A549 (cell line): ENCODE results near the gene TRIP13. TPM values are rescaled to one million over a fixed set of nuclear protein-coding genes. Genes with fewer than 3 reads are reported as not detected.

Source experiments
- ATAC-seq, 2 experiments: fragments of 200-7000 bp in 1 of 2; fragments of >200 bp in 1 of 2; cut with Nextera tagmentation in 1 of 2; cut with Tn5 transposase in 1 of 2; 3 replicates each; pipeline versions ENCODE4 v1.8.0 to v1.9.1; 2018 to 2020; ENCODE audit warnings: mild to moderate bottlenecking in 1 of 2, moderate library complexity in 1 of 2
- CTCF ChIA-PET: fragments of 300-600 bp; sonication (Branson Sonifier 250); formaldehyde crosslinking; extraction: SDS; loops from one replicate; lab custom pipeline; 2021; ENCODE audit warnings: antibody characterized with exemption, inconsistent platforms; lab: Yijun Ruan, JAX
- POLR2A ChIA-PET: fragments of 350-600 bp; formaldehyde crosslinking; extraction: SDS; loops from one replicate; lab custom pipeline; 2021; ENCODE audit warnings: antibody characterized with exemption, inconsistent platforms; lab: Yijun Ruan, JAX
- DNase-seq, 2 experiments: peaks; one replicate each; pipeline versions ENCODE4 v3.0.0 to v3.0.0-alpha.2; 2011 to 2016; ENCODE audit warnings: low read depth in 1 of 2, low spot score in 1 of 2
- FAIRE-seq: peaks from 2 replicates; lab custom pipeline; 2011; peaks lifted over from hg19 to GRCh38; lab: Jason Lieb, UNC
- H3K27ac ChIP-seq, 2 experiments: fragments of >200 bp; sonication (Bioruptor Twin); formaldehyde crosslinking; 3 replicates each; pipeline ENCODE4 v1.5.1; 2016 to 2017
- H3K4me1 ChIP-seq: fragments of >200 bp; sonication (Bioruptor Twin); formaldehyde crosslinking; 3 replicates; pipeline ENCODE4 v1.6.1; 2016
- H3K4me2 ChIP-seq: fragments of >200 bp; sonication (Bioruptor Twin); formaldehyde crosslinking; 3 replicates; pipeline ENCODE4 v1.6.1; 2016
- H3K4me3 ChIP-seq: fragments of >200 bp; sonication (Bioruptor Twin); formaldehyde crosslinking; 3 replicates; pipeline ENCODE4 v1.5.1; 2016
- H3K9me3 ChIP-seq: fragments of >200 bp; sonication (Bioruptor Twin); formaldehyde crosslinking; 3 replicates; pipeline ENCODE4 v1.6.1; 2016
- ATOH8 ChIP-seq: fragments of 250-450 bp; sonication (Bioruptor Pico); IDR thresholded peaks from 2 replicates; pipeline ENCODE4 v1.5.0; 2020; ENCODE audit warnings: low read depth, mild to moderate bottlenecking, moderate library complexity
- BCL3 ChIP-seq: fragments of >200 bp; sonication (Bioruptor Twin); formaldehyde crosslinking; IDR thresholded peaks from 3 replicates; pipeline ENCODE4 v1.6.1; 2016
- BHLHE40 ChIP-seq: IDR thresholded peaks from 2 replicates; pipeline ENCODE4 v1.6.1; 2012; ENCODE audit warnings: low read depth, low read length, inconsistent platforms
- CBX2 ChIP-seq: fragments of 200-600 bp; sonication (generic); IDR thresholded peaks from 2 replicates; pipeline ENCODE4 v1.6.1; 2016; ENCODE audit warnings: low read depth, mild to moderate bottlenecking, borderline replicate concordance
- CBX8 ChIP-seq: fragments of 200-600 bp; sonication (generic); IDR thresholded peaks from 2 replicates; pipeline ENCODE4 v1.6.1; 2016
- CEBPB ChIP-seq, 2 experiments: fragments of >200 bp in 1 of 2; sonication (Bioruptor Twin) in 1 of 2; formaldehyde crosslinking in 1 of 2; IDR thresholded peaks; 2 replicates each; pipeline ENCODE4 v1.6.1; 2012 to 2016
- CHD4 ChIP-seq: fragments of 200-600 bp; sonication (generic); IDR thresholded peaks from 2 replicates; pipeline ENCODE4 v1.6.1; 2016; ENCODE audit warnings: antibody characterized with exemption, mild to moderate bottlenecking, borderline replicate concordance
- EHF ChIP-seq: fragments of 250-450 bp; sonication (Bioruptor Pico); IDR thresholded peaks from 2 replicates; pipeline ENCODE4 v1.5.0; 2020; ENCODE audit warnings: mild to moderate bottlenecking
- ELK1 ChIP-seq: fragments of 150-350 bp; IDR thresholded peaks from 2 replicates; pipeline ENCODE4 v1.6.1; 2014; ENCODE audit warnings: low read depth, mild to moderate bottlenecking, low read length
- EP300 ChIP-seq, 2 experiments: fragments of >200 bp; sonication (Bioruptor Twin); formaldehyde crosslinking; IDR thresholded peaks; 2 replicates in 1 of 2; 3 replicates in 1 of 2; pipeline ENCODE4 v1.6.1; 2016 to 2017
- ESRRA ChIP-seq: fragments of 150-350 bp; IDR thresholded peaks from 2 replicates; pipeline ENCODE4 v1.6.1; 2014; ENCODE audit warnings: mild to moderate bottlenecking, low read length, borderline replicate concordance
- FOSB ChIP-seq: fragments of 250-450 bp; sonication (Bioruptor Pico); IDR thresholded peaks from 2 replicates; pipeline ENCODE4 v1.5.0; 2020; ENCODE audit warnings: mild to moderate bottlenecking, moderate library complexity
- FOSL2 ChIP-seq, 2 experiments: fragments of 450-650 bp in 1 of 2; fragments of >200 bp in 1 of 2; sonication (Bioruptor Twin) in 1 of 2; formaldehyde crosslinking; IDR thresholded peaks; 2 replicates each; pipeline versions ENCODE4 v1.5.0 to v1.6.1; 2016 to 2020; ENCODE audit warnings: mild to moderate bottlenecking in 1 of 2, moderate library complexity in 1 of 2
- FOXS1 ChIP-seq: fragments of 250-450 bp; sonication (Bioruptor Pico); IDR thresholded peaks from 2 replicates; pipeline ENCODE4 v1.5.0; 2020; ENCODE audit warnings: mild to moderate bottlenecking, moderate library complexity
- HES2 ChIP-seq: fragments of >200 bp; sonication (Bioruptor Twin); formaldehyde crosslinking; IDR thresholded peaks from 2 replicates; pipeline ENCODE4 v1.6.1; 2016
- HEYL ChIP-seq: fragments of 250-450 bp; sonication (Bioruptor Pico); IDR thresholded peaks from 2 replicates; pipeline ENCODE4 v1.8.0; 2021; ENCODE audit warnings: mild to moderate bottlenecking, moderate library complexity
- HOXA7 ChIP-seq: fragments of 250-450 bp; sonication (Bioruptor Pico); IDR thresholded peaks from 2 replicates; pipeline ENCODE4 v1.5.0; 2020; ENCODE audit warnings: mild to moderate bottlenecking, moderate library complexity
- JUN ChIP-seq, 2 experiments: fragments of >200 bp; sonication (Bioruptor Twin); formaldehyde crosslinking; IDR thresholded peaks; 2 replicates in 1 of 2; 3 replicates in 1 of 2; pipeline ENCODE4 v1.6.1; 2016 to 2017
- KDM1A ChIP-seq: fragments of 200-600 bp; sonication (generic); IDR thresholded peaks from 2 replicates; pipeline ENCODE4 v1.6.1; 2016; ENCODE audit warnings: low read depth, mild to moderate bottlenecking
- KDM5A ChIP-seq: fragments of 200-600 bp; sonication (generic); IDR thresholded peaks from 2 replicates; pipeline ENCODE4 v1.6.1; 2016; ENCODE audit warnings: antibody characterized with exemption, mild to moderate bottlenecking
- MAZ ChIP-seq: fragments of 150-350 bp; IDR thresholded peaks from 2 replicates; pipeline ENCODE4 v1.6.1; 2014; ENCODE audit warnings: antibody characterized with exemption, low read depth, low read length, borderline replicate concordance
- MYC ChIP-seq: IDR thresholded peaks from 2 replicates; pipeline ENCODE4 v1.6.1; 2012; ENCODE audit warnings: mild to moderate bottlenecking, inconsistent platforms, low read length, improper control_type of control experiment, borderline replicate concordance
- NPAS2 ChIP-seq: fragments of 250-450 bp; sonication (Bioruptor Pico); IDR thresholded peaks from 2 replicates; pipeline ENCODE4 v1.8.0; 2022; ENCODE audit warnings: mild to moderate bottlenecking, moderate library complexity, borderline replicate concordance
- PBX3 ChIP-seq: IDR thresholded peaks from 2 replicates; pipeline ENCODE4 v1.6.1; 2012
- POLR2A ChIP-seq: IDR thresholded peaks from 2 replicates; pipeline ENCODE4 v1.6.1; 2012; ENCODE audit warnings: mild to moderate bottlenecking, low read length
- RARB ChIP-seq: fragments of 250-450 bp; sonication (Bioruptor Pico); IDR thresholded peaks from 2 replicates; pipeline ENCODE4 v1.8.0; 2021; ENCODE audit warnings: mild to moderate bottlenecking, moderate library complexity
- RFX5 ChIP-seq: fragments of 450-650 bp; IDR thresholded peaks from 2 replicates; pipeline ENCODE4 v1.7.1; 2014; ENCODE audit warnings: antibody characterized with exemption, mild to moderate bottlenecking, moderate library complexity
- RNF2 ChIP-seq: fragments of 200-600 bp; sonication (generic); IDR thresholded peaks from 2 replicates; pipeline ENCODE4 v1.6.1; 2016; ENCODE audit warnings: low read depth, mild to moderate bottlenecking, antibody characterized with exemption, moderate library complexity, borderline replicate concordance
- SMC3 ChIP-seq: fragments of >200 bp; sonication (Bioruptor Twin); formaldehyde crosslinking; IDR thresholded peaks from 3 replicates; pipeline ENCODE4 v1.6.1; 2018; ENCODE audit warnings: inconsistent platforms
- SREBF2 ChIP-seq: fragments of 450-650 bp; IDR thresholded peaks from 2 replicates; pipeline ENCODE4 v1.6.1; 2014; ENCODE audit warnings: mild to moderate bottlenecking, moderate library complexity
- TFCP2L1 ChIP-seq: fragments of 250-450 bp; sonication (Bioruptor Pico); IDR thresholded peaks from 2 replicates; pipeline ENCODE4 v1.5.0; 2021; ENCODE audit warnings: mild to moderate bottlenecking
- TP53 ChIP-seq: fragments of 250-450 bp; sonication (Bioruptor Pico); IDR thresholded peaks from 2 replicates; pipeline ENCODE4 v1.5.0; 2021; ENCODE audit warnings: mild to moderate bottlenecking, moderate library complexity
- ZC3H11A ChIP-seq: fragments of 450-650 bp; IDR thresholded peaks from 2 replicates; pipeline ENCODE4 v1.6.1; 2014; ENCODE audit warnings: antibody characterized with exemption, mild to moderate bottlenecking
- WGBS: methylation state at CpG from one replicate; pipeline ENCODE4 v1.1.6; 2017; ENCODE audit errors: missing lambda C conversion rate; 5-methylcytosine and 5-hydroxymethylcytosine counted together
- polyA plus RNA-seq, 4 experiments: library from polyadenylated mRNA; depleted of rRNA in 3 of 4; stranded (reverse); fragments of >200 nt; fragmentation: RNase III in 1 of 4; extraction: RNeasy Plus Mini Kit Qiagen cat#74134 plus additional on column Dnase treatment in 1 of 4; gene quantifications; 2 replicates in 3 of 4; 3 replicates in 1 of 4; pipeline ENCODE4 v1.2.3, GENCODE V29; 2011 to 2017

Gene TRIP13
- polyA plus RNA-seq, 2 of the 4 experiments (the other 2 are of a cell fraction): 54.0 to 62.4 TPM

GRCh38 chr5:885529-885928, 7.2 kb upstream of the TRIP13 start:
- no peak overlapping the region for H3K4me3 ChIP-seq
- H3K4me2 ChIP-seq: no peak overlapping the region
- TF ChIP-seq SMC3 (no peak), TFCP2L1 (no peak), KDM5A (no peak), CBX2 (no peak), RARB (CRISPR knock-in tag) (no peak), KDM1A (no peak), FOXS1 (CRISPR knock-in tag) (no peak), BHLHE40 (no peak), CEBPB (IDR thresholded peaks at IDR 0.05) (no peak), CHD4 (no peak), ESRRA (no peak), MAZ (no peak), NPAS2 (CRISPR knock-in tag) (no peak), TP53 (no peak), ZC3H11A (no peak), RFX5 (no peak), RNF2 (no peak), MYC (no peak), ELK1 (no peak), SREBF2 (no peak)
- ChIA-PET CTCF (interaction anchor here (1.6 kb wide), 1 partner anchor 18 kb away, joined by 5 read pairs; no protein-coding TSS in a partner anchor), POLR2A (no interaction called here)
- H3K9me3 ChIP-seq: no peaks in the 10 kb centered on the region
- DNase-seq: no peak
- 0 out of 6 replicates have a peak, but pooled peaks of 1 of the 2 experiments have one; percentile 12 for ATAC-seq
- 96% methylated on average over 13 of the region's 13 CpGs for WGBS
- FAIRE-seq: no peak
- no peaks in the 10 kb centered on the region for H3K4me1 ChIP-seq
- no peak overlapping the region for H3K27ac ChIP-seq

GRCh38 chr5:886036-886435, 6.6 kb upstream of the TRIP13 start:
- WGBS: 97% methylated on average over 12 of the region's 13 CpGs
- Histone ChIP-seq H3K4me2 (no peak overlapping the region), H3K4me1 (peaks cover 4% of the 10 kb centered on the region; the same call in 1 of the 3 replicates), H3K27ac (no peak overlapping the region), H3K9me3 (no peaks in the 10 kb centered on the region), H3K4me3 (no peak overlapping the region)
- CTCF ChIA-PET: interaction anchor here (1.4 kb wide), 1 partner anchor 17 kb away, joined by 4 read pairs; no protein-coding TSS in a partner anchor
- DNase-seq (no peak), FAIRE-seq (no peak), ATAC-seq (no peak)
- POLR2A ChIA-PET: no interaction called here
- TF ChIP-seq FOSL2 (IDR thresholded peaks at IDR 0.05): no peak
- TF ChIP-seq FOSL2 (CRISPR knock-in tag; IDR thresholded peaks at IDR 0.05): no peak

GRCh38 chr5:886716-887325, 5.9 kb upstream of the TRIP13 start:
- TF ChIP-seq KDM5A (no peak), BCL3 (no peak), HES2 (no peak), NPAS2 (CRISPR knock-in tag) (no peak), HOXA7 (CRISPR knock-in tag) (no peak), POLR2A (no peak), CBX2 (no peak), HEYL (CRISPR knock-in tag) (no peak), FOSL2 (IDR thresholded peaks at IDR 0.05) (no peak), FOSL2 (CRISPR knock-in tag; IDR thresholded peaks at IDR 0.05) (no peak), FOSB (CRISPR knock-in tag) (no peak), EP300 (IDR thresholded peaks at IDR 0.05) (no peak), CBX8 (no peak), JUN (IDR thresholded peaks at IDR 0.05) (no peak), TFCP2L1 (no peak), PBX3 (no peak), ATOH8 (no peak), SREBF2 (no peak), EHF (CRISPR knock-in tag) (no peak)
- FAIRE-seq (no peak), ATAC-seq (no peak), DNase-seq (no peak)
- Histone ChIP-seq H3K9me3 (no peaks in the 10 kb centered on the region), H3K4me1 (peaks cover 9% of the 10 kb centered on the region; the same call in 1 of the 3 replicates), H3K4me2 (no peak overlapping the region), H3K27ac (no peak overlapping the region), H3K4me3 (no peak overlapping the region)
- ChIA-PET POLR2A (no interaction called here), CTCF (interaction anchor here (1.4 kb wide), 1 partner anchor 16 kb away, joined by 4 read pairs; no protein-coding TSS in a partner anchor)
- WGBS: 96% methylated on average over 26 of the region's 26 CpGs
